AG09319 (cell line): Measurements from ENCODE around the gene ADGRL1.
"Not testable (repeated sequence)": the region's sequence is repeated elsewhere in the genome, so short reads cannot be mapped to it uniquely, and the experiment has no call there.

Experiments used
- DNase-seq: peaks from one replicate; pipeline ENCODE4 v3.0.0-alpha.2; 2010; ENCODE audit warnings: low read depth; ENCODE audit errors: extremely low read depth
- CTCF ChIP-seq: IDR thresholded peaks from 2 replicates; pipeline ENCODE4 v1.5.1; 2011; ENCODE audit warnings: low read depth, mild to moderate bottlenecking, inconsistent platforms, low read length, moderate library complexity

Gene ADGRL1

DNA sequence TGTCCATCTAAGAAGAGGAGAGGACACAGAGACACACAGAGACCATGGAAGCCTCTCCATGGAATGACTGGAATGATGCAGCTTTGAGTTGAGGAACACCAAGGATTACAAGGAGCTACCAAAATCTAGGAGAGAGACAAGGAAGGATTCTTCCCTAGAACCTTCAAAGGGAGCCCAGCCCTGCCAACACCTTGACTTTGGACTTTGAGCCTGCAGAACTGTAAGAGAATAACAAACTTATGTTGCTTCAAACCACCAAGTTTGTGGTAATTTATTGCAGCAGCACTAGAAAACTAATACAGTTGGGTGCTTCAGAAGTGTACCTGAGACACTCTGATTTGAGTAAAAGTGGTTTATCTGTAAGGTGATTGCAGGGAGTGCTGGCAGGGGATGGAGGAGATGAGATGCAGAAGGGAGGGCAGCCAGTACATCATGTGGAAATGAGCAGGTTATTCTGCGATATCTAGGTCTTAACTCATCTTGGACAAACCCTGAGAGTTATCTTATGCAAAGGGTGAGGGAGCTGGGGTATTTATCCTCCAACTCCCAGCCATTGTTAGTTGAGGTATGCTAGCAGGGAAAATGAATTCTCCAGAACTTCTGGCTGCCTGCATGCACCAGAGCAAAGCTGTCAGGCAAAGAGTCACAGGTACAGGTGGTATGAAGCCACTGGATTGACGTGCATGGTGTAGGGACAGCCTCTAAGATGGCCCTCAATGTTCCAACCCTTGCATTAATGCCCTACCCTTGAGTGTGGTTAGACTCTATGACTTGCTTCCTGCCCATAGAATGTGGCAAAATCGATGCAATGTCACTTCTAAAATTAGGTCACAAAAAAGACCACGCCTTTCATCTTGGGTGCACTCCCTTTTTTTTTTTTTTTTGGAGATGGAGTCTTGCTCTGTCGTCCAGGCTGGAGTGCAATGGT is 31.3 kb upstream of the ADGRL1 start:
- no peak for TF ChIP-seq CTCF
- DNase-seq = no peak

- not testable (repeated sequence) for DNase-seq
These were observed 27.0 kb upstream of the ADGRL1 start for GRCh38 chr19:14232945-14233344.

- DNase-seq = not testable (repeated sequence)
These were observed 22.6 kb upstream of the ADGRL1 start for GRCh38 chr19:14228446-14229071.

- DNase-seq = not testable (repeated sequence)
These were observed 20.5 kb upstream of the ADGRL1 start for GRCh38 chr19:14226498-14226897.

- TF ChIP-seq CTCF = no peak
These were observed 16.9 kb upstream of the ADGRL1 start for GRCh38 chr19:14222886-14223285.

DNA sequence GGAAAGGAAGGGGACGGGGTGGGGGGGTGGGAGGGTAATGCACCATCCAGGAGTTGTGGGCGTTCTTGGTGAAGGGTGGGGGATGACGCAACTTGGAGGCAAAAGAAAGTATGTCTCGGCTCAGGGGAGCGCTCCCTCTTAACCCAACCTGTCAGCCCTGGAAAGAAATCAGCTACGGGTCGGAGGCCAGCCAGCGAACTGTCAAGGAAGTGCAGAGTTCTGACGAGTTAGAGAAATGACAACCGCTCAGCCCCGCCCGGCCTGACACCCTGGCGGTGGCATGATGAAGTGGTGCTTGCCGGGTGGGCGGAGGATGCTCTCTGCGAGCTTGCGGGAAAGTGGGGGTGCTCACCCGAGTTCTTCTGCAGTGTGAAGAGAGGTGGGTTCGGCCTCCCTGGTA is 15.4 kb upstream of the ADGRL1 start:
- peak; percentile 8 for TF ChIP-seq CTCF
- not testable (repeated sequence) for DNase-seq

More at GRCh38 chr19:14222886-14223285, 16.9 kb upstream of the ADGRL1 start:
- no peak for DNase-seq

DNA sequence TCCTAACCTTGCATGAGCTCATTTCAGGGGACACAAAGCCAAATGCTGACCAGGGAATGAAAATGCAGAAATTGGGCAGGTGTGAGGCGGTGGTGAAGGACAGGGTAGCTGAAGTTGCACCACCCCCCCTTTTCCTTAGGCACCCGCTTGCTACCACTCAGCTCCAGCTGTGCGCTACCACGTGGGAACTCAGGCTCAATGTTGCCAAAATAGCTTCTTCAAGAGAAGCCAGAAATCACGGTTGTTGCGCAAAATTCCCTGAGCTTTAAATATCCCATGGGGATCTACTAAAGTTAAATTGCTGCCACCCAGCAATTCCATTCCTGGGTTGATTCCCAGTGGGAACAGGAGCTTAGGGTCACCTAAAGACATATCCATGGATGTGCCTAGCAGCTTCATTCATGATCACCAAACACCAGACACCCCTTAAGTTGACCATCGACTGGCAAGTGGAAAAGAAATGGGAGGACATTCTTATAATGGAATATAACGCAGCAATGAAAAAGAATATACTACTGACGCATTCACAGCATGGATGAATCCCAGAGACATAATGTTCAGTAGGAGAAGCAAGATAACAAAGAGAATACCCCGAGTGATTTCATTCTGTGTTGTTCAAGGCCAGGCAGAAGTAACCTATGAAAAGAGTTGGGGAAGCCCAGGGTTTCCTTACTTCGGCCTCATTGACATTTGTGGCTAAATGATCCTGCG is 12.8 kb upstream of the ADGRL1 start:
- no peak for TF ChIP-seq CTCF
- no peak for DNase-seq

- not testable (repeated sequence) for DNase-seq
These were observed 11.9 kb upstream of the ADGRL1 start for GRCh38 chr19:14217886-14218285.

DNA sequence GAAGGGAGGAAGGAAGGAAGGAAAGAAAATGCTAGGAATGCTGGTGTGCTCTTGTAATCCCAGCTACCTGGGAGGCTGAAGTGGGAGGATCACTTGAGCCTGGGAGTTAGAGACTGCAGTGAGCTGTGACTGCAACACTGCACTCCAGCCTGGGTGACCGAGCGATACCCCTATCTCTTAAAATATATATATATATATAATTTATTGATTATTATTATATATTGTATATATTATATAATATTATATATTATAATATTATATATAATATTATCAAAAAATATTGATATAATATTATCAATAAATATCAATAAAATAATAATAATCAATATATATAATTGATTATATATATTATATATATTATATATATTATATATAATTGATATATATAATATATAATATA is 8.6 kb upstream of the ADGRL1 start:
- DNase-seq = no peak
- TF ChIP-seq CTCF = no peak

DNA sequence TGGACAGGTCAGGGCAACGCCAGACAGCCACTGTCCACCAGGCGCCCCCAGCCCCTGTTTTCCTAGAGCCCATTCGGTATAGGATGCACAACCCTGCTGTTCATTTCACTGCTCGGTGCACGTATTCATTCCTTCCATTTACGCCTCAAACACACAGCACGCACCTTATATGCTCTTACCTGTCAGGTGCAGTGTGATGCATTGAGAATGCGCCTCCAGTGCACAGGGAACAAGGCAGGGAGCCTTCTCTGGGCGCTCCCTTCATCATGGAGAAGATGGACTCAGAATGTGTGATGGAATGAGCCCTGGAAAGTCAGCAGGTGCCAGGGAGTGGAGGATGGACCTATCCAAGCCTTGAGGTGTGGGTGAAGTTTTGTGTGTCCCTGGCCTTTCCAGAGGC is 4.2 kb upstream of the ADGRL1 start:
- not testable (repeated sequence) for DNase-seq

DNA sequence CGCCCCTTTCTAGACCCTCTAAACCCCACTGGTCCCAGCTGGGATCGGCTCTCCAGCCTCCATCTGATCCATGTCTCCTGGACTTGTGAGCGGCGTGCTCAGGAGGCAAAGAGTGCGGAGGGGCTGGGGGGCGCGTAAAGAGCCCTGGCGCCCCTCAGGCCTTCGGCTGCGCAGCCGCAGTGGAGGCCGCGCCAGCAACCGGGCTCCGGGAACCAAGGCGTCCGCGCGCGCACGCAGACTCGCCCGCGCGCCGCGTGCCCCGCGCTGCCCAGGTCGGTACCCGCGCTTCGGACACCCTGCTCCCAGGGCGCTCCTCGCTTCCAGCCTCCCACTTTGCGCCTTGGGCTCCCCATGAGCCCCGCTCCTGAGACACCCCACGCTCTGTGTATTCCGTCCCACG is 3.4 kb upstream of the ADGRL1 start:
- DNase-seq = not testable (repeated sequence)

GRCh38 chr19:14208496-14208895 is 2.5 kb upstream of the ADGRL1 start:
- not testable (repeated sequence) for DNase-seq

- not testable (repeated sequence) for DNase-seq
These were observed 1.8 kb upstream of the ADGRL1 start for GRCh38 chr19:14207796-14208195.
